ENCODE data around the gene GRIN2A.

GRCh38 chr16:9869776-9870175, 312.5 kb downstream of the GRIN2A start:
- no peak for TF ChIP-seq TSHZ2 (CRISPR knock-in tag; IDR thresholded peaks at IDR 0.05)
- no peak for TF ChIP-seq GLIS3 (CRISPR knock-in tag; IDR thresholded peaks at IDR 0.05)
- TF ChIP-seq CSRNP3 (CRISPR knock-in tag; IDR thresholded peaks at IDR 0.05), result no peak
- no peak for TF ChIP-seq RARB (CRISPR knock-in tag; IDR thresholded peaks at IDR 0.05)
- TF ChIP-seq ZFP3 (CRISPR knock-in tag; IDR thresholded peaks at IDR 0.05), result no peak

Data from SK-N-SH treated with all-trans-retinoic acid at 6 μM for 48 hours (cell line).